SW 1271 (cell line): Measurements from ENCODE around the gene TLE1.

ENCODE experiments used
- DNase-seq, 2 experiments: peaks; one replicate each; lab custom pipeline; 2025; lab: John Stamatoyannopoulos, UW

Gene TLE1

DNA sequence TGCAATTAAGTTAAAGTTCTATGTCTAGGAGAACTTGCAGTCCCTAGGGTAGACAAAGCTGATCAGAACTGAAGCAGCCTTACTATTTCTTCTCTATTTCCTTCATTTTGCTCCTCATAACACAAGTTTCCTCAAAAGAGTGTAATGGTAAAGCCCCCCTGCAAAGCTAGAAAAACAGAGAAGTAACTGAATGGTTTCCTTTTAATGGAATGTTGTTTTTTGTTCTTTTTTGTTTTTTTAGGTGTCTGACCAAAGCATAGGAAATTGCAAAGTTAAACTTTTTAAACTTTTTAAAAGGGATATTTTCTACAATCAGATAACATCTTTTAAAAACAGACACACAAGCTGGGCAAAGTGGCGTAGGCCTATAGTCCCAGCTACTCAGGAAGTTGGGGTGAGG, 145.7 kb downstream of the TLE1 start:
- no peak for DNase-seq

DNA sequence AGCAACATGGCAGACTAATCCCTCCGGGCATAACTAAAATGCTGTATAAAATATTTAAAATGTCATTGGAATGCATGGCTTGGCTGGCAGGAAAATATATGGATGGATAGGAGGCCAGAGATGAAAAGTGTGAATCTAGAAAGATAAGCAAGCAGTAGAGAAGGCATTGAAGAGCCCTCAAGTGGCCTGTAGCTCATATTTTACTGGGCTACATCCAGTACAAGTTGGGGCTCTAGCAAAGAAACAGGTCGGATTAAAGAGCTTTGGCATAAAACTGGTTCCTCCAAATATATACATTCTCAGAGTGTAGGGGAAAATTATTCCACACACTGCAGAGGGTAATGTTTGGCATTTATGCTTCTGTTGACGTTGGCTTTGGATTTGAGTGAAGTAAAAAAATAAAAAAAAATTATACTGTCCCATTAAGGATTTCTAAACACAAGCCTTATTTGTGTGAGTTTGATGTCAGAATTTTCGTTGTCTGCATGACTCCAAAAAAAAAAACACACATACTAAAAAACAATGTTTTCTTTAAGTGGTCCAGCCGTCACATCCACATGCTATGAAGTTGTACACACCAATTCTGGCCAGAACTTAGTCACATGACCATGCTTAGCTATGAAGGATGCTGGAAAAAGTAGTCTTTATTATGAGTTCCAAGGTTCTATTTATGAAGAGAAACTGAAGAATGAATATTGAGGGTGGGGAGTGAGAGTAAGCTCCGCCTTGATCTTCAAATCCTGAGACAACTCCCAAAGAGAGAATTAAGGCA, 147.0 kb downstream of the TLE1 start:
- DNase-seq = no peak

- no peak for DNase-seq
These were observed 149.1 kb downstream of the TLE1 start for GRCh38 chr9:81540142-81540710.

GRCh38 chr9:81539317-81539716, 150.0 kb downstream of the TLE1 start:
- no peak for DNase-seq

GRCh38 chr9:81538890-81539289, 150.5 kb downstream of the TLE1 start:
- DNase-seq = no peak

GRCh38 chr9:81537964-81538363, 151.4 kb downstream of the TLE1 start:
- no peak for DNase-seq

DNA sequence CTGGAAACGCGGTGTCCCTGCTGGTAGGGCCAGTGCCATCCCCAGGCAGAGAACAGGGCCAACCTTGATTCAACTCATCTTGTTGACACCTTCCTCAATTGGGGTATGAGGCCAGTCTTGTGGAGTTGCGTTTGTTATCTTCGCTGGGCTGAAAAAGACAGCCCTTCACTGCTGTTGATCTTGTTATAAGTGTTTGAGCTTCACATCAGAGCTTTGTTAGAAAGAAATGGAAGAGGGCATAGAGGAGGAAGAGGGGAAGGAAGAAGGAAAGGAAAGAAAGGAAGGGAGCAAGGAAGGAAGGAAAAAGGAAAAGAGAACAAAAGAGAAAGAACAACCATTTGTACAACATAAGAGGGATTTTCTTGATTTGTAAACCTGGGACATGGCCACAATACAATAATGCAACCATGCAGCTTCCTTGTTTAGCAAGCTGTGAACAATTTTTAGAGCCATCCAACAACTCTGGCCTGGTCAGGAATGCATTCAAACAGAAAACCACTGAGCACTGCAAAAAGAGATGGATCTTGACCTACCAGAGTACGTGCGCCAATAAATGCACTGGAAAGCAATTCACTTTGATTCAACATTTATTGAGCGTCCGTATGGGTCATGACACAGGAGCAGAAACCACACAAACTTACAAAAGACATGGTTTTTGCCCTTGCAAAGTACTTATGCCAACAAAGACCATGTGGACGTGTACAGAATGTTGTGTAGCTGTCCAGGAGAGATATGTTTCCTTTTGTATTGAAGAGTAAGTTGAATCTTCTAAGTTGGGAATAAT, 152.9 kb downstream of the TLE1 start:
- DNase-seq = no peak

- DNase-seq = no peak
These were observed 153.7 kb downstream of the TLE1 start for GRCh38 chr9:81535542-81536241.

DNA sequence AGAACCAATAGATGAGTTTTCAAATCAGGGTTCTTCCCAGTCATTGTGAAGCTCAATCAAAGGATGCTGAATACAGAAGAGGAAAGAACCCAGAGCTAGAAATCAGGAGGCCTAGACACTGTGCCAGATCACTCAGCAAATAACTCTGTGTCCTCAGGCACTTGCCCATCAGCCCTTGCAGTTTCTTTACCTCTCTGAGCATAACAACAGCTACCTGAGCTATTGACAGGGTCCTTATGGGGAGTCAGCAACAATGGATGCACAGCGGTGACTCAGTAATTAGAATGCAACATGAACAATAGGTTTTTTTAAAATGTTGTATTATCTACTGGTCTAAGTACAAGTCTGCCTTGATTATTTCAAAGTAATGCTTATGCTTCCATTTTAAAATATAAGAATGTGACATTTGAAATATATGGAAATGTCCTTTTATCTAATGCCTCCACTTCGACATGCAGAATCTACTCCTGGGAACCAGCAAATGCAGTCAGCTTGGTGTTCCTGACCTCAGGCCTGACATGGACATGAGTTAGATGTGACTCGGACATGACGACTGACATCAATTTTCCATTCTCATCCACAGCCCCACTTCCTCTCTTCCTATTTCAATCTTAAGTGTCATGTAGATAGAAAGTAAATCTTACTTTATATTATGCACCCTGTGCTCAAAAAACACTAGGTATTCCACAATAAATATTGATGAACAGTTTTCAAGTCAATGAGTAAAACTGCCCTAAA, 155.0 kb downstream of the TLE1 start:
- DNase-seq = no peak
